HG02885 (cell line): ENCODE data around the gene DDAH1.

ENCODE experiments used
- ATAC-seq: cut with Tn5 transposase; IDR thresholded peaks from one replicate; pipeline ENCODE4 v1.9.1; 2021; ENCODE audit warnings: mild to moderate bottlenecking; ENCODE audit not compliant: unreplicated experiment, poor library complexity

Gene DDAH1

GRCh38 chr1:85313888-85314696, 150.9 kb downstream of the DDAH1 start:
- ATAC-seq, result no peak

- no peak for ATAC-seq
Observed at GRCh38 chr1:85311818-85312217, 153.1 kb downstream of the DDAH1 start.

GRCh38 chr1:85308833-85309350, 156.1 kb downstream of the DDAH1 start:
- ATAC-seq, result no peak

DNA sequence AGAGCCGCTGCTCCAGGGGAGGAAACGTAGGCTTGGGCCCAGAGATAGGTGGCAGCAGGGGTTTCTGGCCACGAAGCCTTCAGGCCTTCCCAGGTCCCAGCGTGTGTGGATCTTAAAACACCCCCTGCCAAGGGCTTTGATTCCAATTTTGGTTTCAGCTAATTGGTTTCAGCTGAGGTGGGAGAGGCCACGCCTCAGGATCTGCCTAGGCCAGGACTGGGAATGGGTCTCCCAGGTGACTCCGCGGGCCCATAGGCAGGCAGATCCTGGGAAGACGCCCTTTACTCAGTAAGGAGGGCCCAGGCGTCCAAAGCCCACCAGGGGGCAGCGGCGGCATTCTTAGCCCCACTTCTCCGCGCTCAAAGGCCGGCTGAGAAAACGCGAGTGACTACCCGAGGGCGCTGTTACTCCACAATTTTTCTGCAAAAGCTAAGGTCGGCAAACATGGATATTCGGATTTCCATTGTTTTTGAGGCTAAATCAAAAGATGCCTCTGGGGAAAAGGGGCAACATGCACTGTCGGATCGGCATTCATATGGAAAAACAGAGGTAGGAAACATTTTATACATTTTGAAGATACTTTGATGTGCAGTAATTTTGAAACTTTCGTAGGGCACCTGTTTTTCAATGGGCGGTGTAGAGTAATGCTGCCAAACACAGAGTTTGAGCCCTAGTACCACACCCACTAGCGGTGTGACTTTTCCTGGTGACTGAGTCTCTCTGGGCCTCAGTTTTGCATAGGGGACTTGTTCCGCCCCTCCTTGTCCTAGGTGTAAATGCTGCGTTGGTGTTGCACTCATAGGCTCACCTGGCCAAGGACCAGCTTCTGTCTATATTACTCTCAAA, 156.7 kb downstream of the DDAH1 start:
- ATAC-seq, result peak; percentile 96

- no peak for ATAC-seq
Observed at GRCh38 chr1:85306236-85306635, 158.7 kb downstream of the DDAH1 start.

- no peak for ATAC-seq
Observed at GRCh38 chr1:85303440-85304162, 161.4 kb downstream of the DDAH1 start.

- no peak for ATAC-seq
Observed at GRCh38 chr1:85300140-85300539, 164.8 kb downstream of the DDAH1 start.

DNA sequence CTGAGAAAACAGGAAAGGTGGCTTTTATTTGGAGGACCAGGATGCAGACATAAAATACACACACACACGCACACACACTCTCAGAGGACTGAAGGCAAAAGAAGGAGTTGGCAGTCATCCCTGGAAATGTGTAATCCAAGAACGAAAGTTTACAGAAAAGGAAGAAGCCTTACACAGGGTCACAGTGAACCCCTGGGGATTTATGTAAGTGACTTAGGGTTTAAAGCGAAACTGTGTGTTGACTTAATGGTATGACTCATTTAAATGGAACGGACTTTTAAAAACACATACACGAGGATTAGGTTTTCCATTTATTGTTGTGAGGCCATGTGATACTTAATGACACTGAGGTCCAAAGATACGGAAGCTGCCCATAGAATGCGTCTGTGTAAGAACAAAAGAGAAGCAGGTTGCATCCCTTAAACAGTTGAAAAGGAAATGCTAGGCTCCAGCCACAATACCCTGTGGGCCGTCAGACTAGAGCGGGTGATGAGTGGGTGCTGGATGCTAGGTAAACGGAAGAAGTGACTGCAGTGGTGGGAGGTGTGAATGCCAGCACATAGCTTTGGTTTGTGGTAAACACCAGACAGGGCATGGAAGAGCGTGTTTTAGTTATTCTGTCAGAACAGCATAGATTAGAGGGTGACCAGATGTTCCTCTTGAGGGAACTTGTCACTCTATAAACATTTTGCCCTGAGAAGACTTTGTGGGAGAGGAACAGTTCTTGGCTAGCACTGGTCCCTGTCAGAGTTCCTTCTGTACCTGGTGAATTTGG, 166.9 kb downstream of the DDAH1 start:
- peak; percentile 93 for ATAC-seq

DNA sequence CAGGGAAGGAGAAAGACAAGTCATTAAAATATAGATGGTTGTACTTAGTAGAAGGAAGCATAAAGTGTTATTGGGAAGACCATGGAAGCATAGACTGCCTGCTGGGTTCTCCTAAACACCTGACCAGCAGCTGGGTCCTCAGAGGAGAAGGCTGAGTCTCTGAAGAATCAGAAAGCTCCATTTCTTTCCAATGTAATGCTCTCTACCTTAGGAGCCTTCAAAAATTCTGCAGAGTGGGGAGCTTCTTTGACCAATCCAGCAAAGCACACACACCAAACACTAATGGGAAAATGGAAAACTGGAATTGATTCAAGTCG, 167.5 kb downstream of the DDAH1 start:
- ATAC-seq, result no peak

- ATAC-seq, result no peak
Observed at GRCh38 chr1:85296980-85297379, 168.0 kb downstream of the DDAH1 start.

- no peak for ATAC-seq
Observed at GRCh38 chr1:85295654-85296053, 169.3 kb downstream of the DDAH1 start.

DNA sequence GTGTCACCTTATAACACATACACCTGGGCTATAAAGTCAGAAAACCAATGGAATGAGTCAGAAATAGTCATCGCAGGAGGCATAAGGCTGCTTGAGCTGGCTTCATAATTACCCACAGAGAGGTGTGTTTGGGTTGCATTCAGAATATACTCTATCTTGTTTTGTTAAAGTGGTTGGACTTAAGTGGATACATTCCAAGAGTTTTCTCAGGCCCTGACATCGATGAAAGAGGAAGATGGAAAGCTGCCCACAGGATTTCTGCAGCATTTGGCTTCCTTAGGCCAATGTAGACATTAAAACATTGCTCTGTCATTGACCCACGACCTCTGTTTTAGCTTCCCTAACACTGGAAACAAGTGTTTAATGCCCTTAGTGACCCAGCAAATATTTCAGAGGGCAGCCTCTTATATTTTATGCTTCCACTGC, 169.9 kb downstream of the DDAH1 start:
- no peak for ATAC-seq

- ATAC-seq, result no peak
Observed at GRCh38 chr1:85290826-85291225, 174.1 kb downstream of the DDAH1 start.

GRCh38 chr1:85289848-85290335, 175.1 kb downstream of the DDAH1 start:
- ATAC-seq, result peak; percentile 45

DNA sequence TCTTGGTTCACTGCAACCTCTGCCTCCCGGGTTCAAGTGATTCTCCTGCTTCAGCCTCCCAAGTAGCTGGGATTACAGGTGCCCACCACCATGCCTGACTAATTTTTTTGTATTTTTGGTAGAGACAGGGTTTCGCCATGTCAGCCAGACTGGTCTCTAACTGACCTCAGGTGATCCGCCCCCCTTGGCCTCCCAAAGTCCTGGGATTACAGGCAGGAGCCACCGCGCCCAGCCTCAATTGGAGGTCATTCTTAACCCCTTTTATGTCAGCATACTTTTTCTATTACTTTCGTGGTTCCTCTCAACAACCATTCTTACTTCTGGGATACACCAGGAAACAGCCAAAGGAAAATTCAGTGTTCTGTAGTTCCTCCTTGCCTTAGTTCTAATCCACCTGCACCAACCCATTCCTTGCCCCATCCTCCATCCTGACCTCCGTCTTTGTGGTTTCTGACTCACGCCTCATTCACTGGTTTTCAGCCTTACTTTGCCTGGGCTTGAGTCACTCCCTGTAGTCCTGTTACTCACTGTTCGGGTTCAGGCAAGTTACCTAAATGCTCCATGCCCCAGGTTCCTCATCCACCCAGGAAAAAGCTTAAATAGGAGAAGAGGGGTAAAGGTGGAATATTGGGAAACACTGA, 175.6 kb downstream of the DDAH1 start:
- peak; percentile 17 for ATAC-seq

DNA sequence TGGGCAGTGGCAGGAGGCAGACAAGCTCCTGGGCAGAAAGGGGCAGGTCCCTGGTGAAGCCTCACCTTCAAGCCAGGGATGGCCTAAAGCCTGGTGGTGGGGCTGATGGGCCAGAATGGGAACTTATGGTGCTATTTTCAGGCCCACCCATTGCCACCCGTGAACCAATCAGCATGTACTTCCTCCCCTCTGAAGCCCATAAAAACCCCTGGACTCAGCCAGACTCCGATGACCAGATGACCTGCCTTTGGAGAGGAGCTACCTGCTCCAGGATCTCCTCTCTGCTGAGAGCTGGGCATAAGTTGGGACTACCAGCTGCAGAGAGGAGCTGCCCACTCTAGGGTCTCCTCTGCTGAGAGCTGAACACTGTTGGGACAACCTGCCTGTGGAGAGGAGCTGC, 180.8 kb downstream of the DDAH1 start:
- ATAC-seq, result no peak

GRCh38 chr1:85283475-85284199, 181.3 kb downstream of the DDAH1 start:
- ATAC-seq, result no peak

- ATAC-seq, result no peak
Observed at GRCh38 chr1:85282424-85282823, 182.5 kb downstream of the DDAH1 start.

GRCh38 chr1:85280636-85281035, 184.3 kb downstream of the DDAH1 start:
- no peak for ATAC-seq
